Activated CD8-positive, alpha-beta T cell treated with anti-CD3 and anti-CD28 coated beads for 36 hours (primary cell): ENCODE results near the gene MEIG1. TPM values are rescaled to one million over a fixed set of nuclear protein-coding genes. Genes with fewer than 3 reads are reported as not detected.
"Not testable (repeated sequence)": the region's sequence is repeated elsewhere in the genome, so short reads cannot be mapped to it uniquely, and the experiment has no call there.

Experiments used
- ATAC-seq: fragments of 200-7000 bp; cut with Tn5 transposase; one replicate; pipeline ENCODE4 v1.10.0; 2021; ENCODE audit warnings: mild to moderate bottlenecking, moderate library complexity
- CTCF ChIA-PET: fragments of 350-600 bp; sonication (Branson Sonifier 250); formaldehyde crosslinking; loops from one replicate; lab custom pipeline; 2021; ENCODE audit warnings: antibody characterized with exemption; lab: Charles Lee
- POLR2A ChIA-PET: fragments of 350-600 bp; sonication (Branson Sonifier 250); formaldehyde crosslinking; loops from one replicate; lab custom pipeline; 2021; ENCODE audit warnings: antibody characterized with exemption; lab: Charles Lee
- DNase-seq: peaks from one replicate; pipeline ENCODE4 v3.0.0-alpha.2; 2020
- H3K27ac Mint-ChIP-seq: one replicate; pipeline ENCODE4 v1.8.0; 2021; ENCODE audit warnings: mild to moderate bottlenecking, mixed read lengths
- H3K27me3 Mint-ChIP-seq: one replicate; pipeline ENCODE4 v1.8.0; 2021; ENCODE audit warnings: mixed read lengths
- H3K36me3 Mint-ChIP-seq: one replicate; pipeline ENCODE4 v1.8.0; 2021; ENCODE audit warnings: low read depth, mixed read lengths
- H3K4me1 Mint-ChIP-seq: one replicate; pipeline ENCODE4 v1.8.0; 2021; ENCODE audit warnings: low read depth, mixed read lengths
- H3K4me3 Mint-ChIP-seq: one replicate; pipeline ENCODE4 v1.8.0; 2021; ENCODE audit warnings: mild to moderate bottlenecking, moderate library complexity, mixed read lengths
- H3K9me3 Mint-ChIP-seq: one replicate; pipeline ENCODE4 v1.8.0; 2021; ENCODE audit warnings: mixed read lengths
- CTCF ChIP-seq: fragments of 200-600 bp; IDR thresholded peaks from one replicate; pipeline ENCODE4 v1.8.0; 2022; ENCODE audit warnings: antibody characterized with exemption, mild to moderate bottlenecking
- intact Hi-C: fragments of 100-400 bp; cut with micrococcal nuclease; formaldehyde crosslinking; loops from one replicate; pipeline ENCODE4 v1.10.0; 2022
- total RNA-seq, 2 experiments: library from RNA; stranded (reverse); gene quantifications; one replicate each; pipeline ENCODE4 v1.2.3, GENCODE V29; 2021

The MEIG1 gene
- total RNA-seq, 2 experiments from 2014 or later = 0.79 TPM; not detected in 1

DNA sequence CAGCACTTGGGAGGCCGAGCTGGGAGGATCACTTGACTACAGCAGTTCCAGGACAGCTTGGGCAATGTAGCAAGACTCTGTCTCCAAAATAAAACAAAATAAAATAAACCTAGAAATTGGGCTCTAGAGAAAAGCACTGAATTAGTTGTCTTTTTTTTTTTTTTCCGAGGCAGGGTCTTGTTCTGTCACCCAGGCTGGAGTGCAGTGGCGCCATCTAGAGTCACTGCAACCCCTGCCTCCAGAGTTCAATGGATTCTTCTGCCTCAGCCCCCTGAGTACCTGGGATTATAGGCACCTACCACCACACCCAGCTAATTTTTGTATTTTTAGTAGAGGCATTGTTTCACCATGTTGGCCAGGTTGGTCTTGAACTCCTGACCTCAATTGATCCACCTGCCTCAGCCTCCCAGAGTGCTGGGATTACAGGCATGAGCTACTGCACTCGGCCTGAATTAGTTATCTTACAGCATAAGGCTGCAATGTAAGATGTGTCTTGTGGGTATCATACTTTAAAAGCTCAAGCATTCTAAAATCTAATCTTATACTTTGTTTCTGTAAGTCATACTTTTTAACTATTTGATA is 12.8 kb downstream of the MEIG1 start:
- intact Hi-C loops = no loop called here
- CTCF ChIA-PET = interaction anchor here (0.7 to 2.2 kb wide), 24 partner anchors 10 to 772 kb away, joined by 3 to 18 read pairs (median 4); partner anchors contain the start of genes CDNF, DCLRE1C, HSPA14 and MSANTD7
- Mint-ChIP-seq H3K4me1 (no peaks in the 10 kb centered on the region), H3K27me3 (peaks cover 16% of the 10 kb centered on the region), H3K27ac (no peak overlapping the region), H3K4me3 (no peak overlapping the region), H3K36me3 (no peaks in the 10 kb centered on the region), H3K9me3 (no peaks in the 10 kb centered on the region)
- POLR2A ChIA-PET = interaction anchor here (0.6 to 1.2 kb wide), 3 partner anchors 10 to 128 kb away, joined by 3 to 4 read pairs (median 3); no protein-coding TSS in a partner anchor
- DNase-seq (peak; percentile 76), ATAC-seq (peak; percentile 61)
- peak; percentile 75 for TF ChIP-seq CTCF

- ChIA-PET POLR2A (interaction anchor here (0.6 kb wide), 1 partner anchor 179 kb away, joined by 4 read pairs; no protein-coding TSS in a partner anchor), CTCF (interaction anchor here (1.1 kb wide), 1 partner anchor 403 kb away, joined by 3 read pairs; no protein-coding TSS in a partner anchor)
- intact Hi-C loops, ATAC-seq, H3K4me3 Mint-ChIP-seq, H3K9me3 Mint-ChIP-seq, H3K27ac Mint-ChIP-seq, H3K36me3 Mint-ChIP-seq, H3K4me1 Mint-ChIP-seq, DNase-seq: not testable (repeated sequence)
- H3K27me3 Mint-ChIP-seq = peaks cover 16% of the 10 kb centered on the region
Observed at GRCh38 chr10:14974153-14974998, 15.2 kb downstream of the MEIG1 start.

DNA sequence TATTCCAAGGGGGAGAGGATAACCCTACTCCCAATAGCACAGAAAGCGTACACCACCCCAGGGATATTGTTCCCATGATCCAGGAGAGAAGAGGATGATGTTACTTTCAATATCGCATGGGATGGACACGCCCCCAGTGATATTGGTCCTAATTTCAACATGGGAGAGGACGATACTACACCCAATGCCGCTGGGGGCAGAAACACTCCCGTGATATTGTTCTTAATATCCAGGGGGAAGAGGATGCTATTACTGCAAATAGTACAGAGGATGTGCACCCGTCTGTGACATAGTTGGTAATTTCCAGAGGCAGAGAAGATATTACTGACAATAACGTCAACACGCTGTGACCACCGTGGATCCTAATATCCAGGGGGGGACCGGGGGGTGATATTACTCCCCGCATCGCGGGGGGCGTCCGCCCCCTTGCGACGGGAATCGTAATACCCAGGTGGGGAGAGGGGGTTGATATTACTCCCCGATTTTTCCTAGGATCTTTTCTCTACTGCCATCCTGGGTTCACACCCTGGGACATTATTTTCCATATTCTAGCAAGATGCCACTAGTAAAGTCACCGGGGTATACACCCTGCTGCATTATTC is 16.6 kb downstream of the MEIG1 start:
- POLR2A ChIA-PET = no interaction called here
- no peak for DNase-seq
- peaks cover 16% of the 10 kb centered on the region for H3K27me3 Mint-ChIP-seq
- intact Hi-C loops = no loop called here
- no peak overlapping the region for H3K4me3 Mint-ChIP-seq
- no peaks in the 10 kb centered on the region for H3K4me1 Mint-ChIP-seq
- H3K36me3 Mint-ChIP-seq = no peaks in the 10 kb centered on the region
- ATAC-seq = no peak
- peak; percentile 27 for TF ChIP-seq CTCF
- CTCF ChIA-PET = no interaction called here
- no peak overlapping the region for H3K27ac Mint-ChIP-seq
- H3K9me3 Mint-ChIP-seq = no peaks in the 10 kb centered on the region

- CTCF ChIA-PET = no interaction called here
- DNase-seq = no peak
- POLR2A ChIA-PET = no interaction called here
- Mint-ChIP-seq H3K36me3 (no peaks in the 10 kb centered on the region), H3K4me3 (no peak overlapping the region), H3K9me3 (no peaks in the 10 kb centered on the region), H3K27me3 (no peaks in the 10 kb centered on the region), H3K27ac (no peak overlapping the region), H3K4me1 (no peaks in the 10 kb centered on the region)
- ATAC-seq = no peak
- intact Hi-C loops = no loop called here
- no peak for TF ChIP-seq CTCF
Observed at GRCh38 chr10:14982744-14983143, 23.6 kb downstream of the MEIG1 start.

DNA sequence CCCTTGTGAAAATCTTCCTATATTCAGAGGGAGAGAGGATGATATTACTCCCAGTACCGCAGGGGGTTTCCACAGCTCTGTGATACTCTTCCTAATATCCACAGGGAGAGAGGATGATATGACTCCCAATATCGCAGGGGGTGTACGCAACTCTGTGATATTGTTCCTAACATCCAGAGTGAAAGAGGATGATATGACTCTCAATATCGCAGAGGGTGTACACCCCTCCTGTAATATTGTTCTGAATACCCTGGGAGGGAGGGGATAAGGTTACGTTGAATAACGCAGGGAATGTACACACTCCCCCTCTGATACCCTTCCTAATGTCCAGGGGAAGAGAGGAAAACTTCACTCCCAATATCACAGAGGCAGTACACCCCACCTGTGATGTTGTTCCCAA is 30.4 kb downstream of the MEIG1 start:
- H3K4me1 Mint-ChIP-seq, CTCF ChIA-PET, H3K4me3 Mint-ChIP-seq, H3K27ac Mint-ChIP-seq, ATAC-seq, H3K9me3 Mint-ChIP-seq, H3K36me3 Mint-ChIP-seq, H3K27me3 Mint-ChIP-seq, POLR2A ChIA-PET, DNase-seq, intact Hi-C loops: not testable (repeated sequence)

GRCh38 chr10:14991035-14991749 is 32.0 kb downstream of the MEIG1 start:
- CTCF ChIA-PET, H3K9me3 Mint-ChIP-seq, POLR2A ChIA-PET, H3K27me3 Mint-ChIP-seq, H3K4me1 Mint-ChIP-seq, intact Hi-C loops, ATAC-seq, H3K36me3 Mint-ChIP-seq, H3K4me3 Mint-ChIP-seq, H3K27ac Mint-ChIP-seq: not testable (repeated sequence)
- peak; percentile 78 for DNase-seq

DNA sequence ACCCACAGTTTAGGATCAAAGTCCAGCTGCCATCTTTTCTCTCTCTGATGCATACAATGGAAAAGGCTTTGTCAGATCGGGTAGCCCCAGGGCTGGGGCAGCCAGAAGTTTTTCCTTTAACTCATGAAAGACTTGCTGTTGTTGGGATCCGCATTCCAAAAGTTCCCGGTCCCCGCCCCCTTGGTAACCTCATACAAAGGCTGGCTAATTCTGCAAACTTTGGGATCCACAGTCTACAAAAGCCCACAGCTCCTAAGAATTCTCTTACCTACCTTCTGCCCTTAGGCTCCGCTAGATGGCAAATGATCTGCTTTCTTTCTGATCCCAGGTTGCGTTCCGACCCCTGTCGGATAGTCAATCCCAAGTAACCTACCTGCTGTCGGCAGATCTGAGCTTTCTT is 33.1 kb downstream of the MEIG1 start:
- intact Hi-C loops, H3K9me3 Mint-ChIP-seq, DNase-seq, POLR2A ChIA-PET, H3K27me3 Mint-ChIP-seq, H3K4me1 Mint-ChIP-seq, H3K27ac Mint-ChIP-seq, CTCF ChIA-PET, H3K36me3 Mint-ChIP-seq, H3K4me3 Mint-ChIP-seq, ATAC-seq: not testable (repeated sequence)
